HT-29 (cell line): ENCODE results near the gene BCAR3. TPM values are rescaled to one million over a fixed set of nuclear protein-coding genes. Genes with fewer than 3 reads are reported as not detected.
A peak's percentile ranks its signal among the peaks of the same experiment; 100 is the strongest.
"Not testable (repeated sequence)": the region's sequence is repeated elsewhere in the genome, so short reads cannot be mapped to it uniquely, and the experiment has no call there.

Source experiments
- DNase-seq: peaks from one replicate; pipeline ENCODE4 v3.0.0-alpha.2; 2015; ENCODE audit warnings: low spot score
- total RNA-seq: library from RNA; depleted of rRNA; stranded (reverse); fragments of >200 nt; shearing (Covaris generic); gene quantifications from 2 replicates; pipeline ENCODE4 v1.2.3, GENCODE V29; 2014

The BCAR3 gene
- total RNA-seq, 1 experiment from 2014 or later: 49.4 TPM

- DNase-seq: no peak
These were observed 8.0 kb upstream of the BCAR3 start for GRCh38 chr1:93689521-93690223.

- no peak for DNase-seq
These were observed 5.9 kb upstream of the BCAR3 start for GRCh38 chr1:93687542-93687941.

- DNase-seq: no peak
These were observed 5.0 kb upstream of the BCAR3 start for GRCh38 chr1:93686504-93687250.

- no peak for DNase-seq
These were observed 4.3 kb upstream of the BCAR3 start for GRCh38 chr1:93685918-93686317.

GRCh38 chr1:93683234-93683633 is 1.6 kb upstream of the BCAR3 start:
- DNase-seq: no peak

- DNase-seq: no peak
These were observed 364 bp upstream of the BCAR3 start for GRCh38 chr1:93681989-93682412.

- peak; percentile 92 for DNase-seq
These were observed 1.1 kb downstream of the BCAR3 start for GRCh38 chr1:93680420-93681100.

- DNase-seq: no peak
These were observed 1.6 kb downstream of the BCAR3 start for GRCh38 chr1:93680076-93680419.

- no peak for DNase-seq
These were observed 2.1 kb downstream of the BCAR3 start for GRCh38 chr1:93679546-93679945.

- no peak for DNase-seq
These were observed 2.6 kb downstream of the BCAR3 start for GRCh38 chr1:93678946-93679480.

- no peak for DNase-seq
These were observed 3.1 kb downstream of the BCAR3 start for GRCh38 chr1:93678491-93678890.

- no peak for DNase-seq
These were observed 3.9 kb downstream of the BCAR3 start for GRCh38 chr1:93677729-93678128.

- no peak for DNase-seq
These were observed 5.2 kb downstream of the BCAR3 start for GRCh38 chr1:93676427-93676826.

GRCh38 chr1:93675931-93676330 is 5.7 kb downstream of the BCAR3 start:
- DNase-seq: no peak

- no peak for DNase-seq
These were observed 6.4 kb downstream of the BCAR3 start for GRCh38 chr1:93675271-93675670.

GRCh38 chr1:93674071-93674470 is 7.6 kb downstream of the BCAR3 start:
- not testable (repeated sequence) for DNase-seq

GRCh38 chr1:93673163-93673829 is 8.3 kb downstream of the BCAR3 start:
- DNase-seq: peak; percentile 35

- no peak for DNase-seq
These were observed 9.0 kb downstream of the BCAR3 start for GRCh38 chr1:93672477-93673162.

GRCh38 chr1:93672069-93672468 is 9.6 kb downstream of the BCAR3 start:
- peak; percentile 95 for DNase-seq

- no peak for DNase-seq
These were observed 10.5 kb downstream of the BCAR3 start for GRCh38 chr1:93671099-93671621.

- DNase-seq: peak; percentile 56
These were observed 11.5 kb downstream of the BCAR3 start for GRCh38 chr1:93670141-93670540.
